Liver (tissue), 9 donors: ENCODE data around the gene TMF1. TPM values are rescaled to one million over a fixed set of nuclear protein-coding genes. Genes with fewer than 3 reads are reported as not detected.

Experiments used
- DNase-seq: peaks from one replicate; pipeline ENCODE4 v3.0.0-alpha.2; 2017; ENCODE audit warnings: low spot score
- H3K27ac ChIP-seq, 2 donors: one replicate each; pipeline ENCODE4 v1.7.0; 2013; ENCODE audit warnings: inconsistent platforms in 2 of 2, low read length in 2 of 2, control low read depth in 1 of 2, low read depth in 1 of 2, mild to moderate bottlenecking in 1 of 2
- H3K27me3 ChIP-seq, 4 donors: one replicate each; pipeline versions ENCODE4 v1.6.1 to v1.7.0; 2013; ENCODE audit warnings: low read length in 3 of 4, inconsistent platforms in 1 of 4, mild to moderate bottlenecking in 1 of 4, moderate library complexity in 1 of 4; ENCODE audit not compliant: control insufficient read depth in 4 of 4, insufficient read depth in 4 of 4
- H3K36me3 ChIP-seq, 4 donors: one replicate each; pipeline versions ENCODE4 v1.6.1 to v1.7.0; 2013; ENCODE audit warnings: low read length in 3 of 4, mild to moderate bottlenecking in 3 of 4, low read depth in 1 of 4, moderate library complexity in 1 of 4; ENCODE audit not compliant: control insufficient read depth in 4 of 4, insufficient read depth in 3 of 4
- H3K4me1 ChIP-seq, 4 donors: one replicate each; pipeline versions ENCODE4 v1.6.1 to v1.7.0; 2013; ENCODE audit warnings: low read length in 3 of 4, mild to moderate bottlenecking in 3 of 4, moderate library complexity in 1 of 4; ENCODE audit not compliant: control insufficient read depth in 4 of 4, insufficient read depth in 4 of 4
- H3K4me3 ChIP-seq, 3 donors: one replicate each; pipeline versions ENCODE4 v1.6.1 to v1.7.0; 2013; ENCODE audit warnings: low read length in 3 of 3, control low read depth in 1 of 3, low read depth in 1 of 3, mild to moderate bottlenecking in 1 of 3
- H3K9ac ChIP-seq, 2 donors: one replicate each; pipeline ENCODE4 v1.7.0; 2013; ENCODE audit warnings: low read length in 2 of 2, mild to moderate bottlenecking in 2 of 2, moderate library complexity in 2 of 2, control low read depth in 1 of 2, low read depth in 1 of 2
- H3K9me3 ChIP-seq, 4 donors: one replicate each; pipeline versions ENCODE4 v1.6.1 to v1.7.0; 2013; ENCODE audit warnings: low read length in 3 of 4; ENCODE audit not compliant: control insufficient read depth in 4 of 4
- ATF3 ChIP-seq: IDR thresholded peaks from 2 replicates; pipeline ENCODE4 v1.6.1; 2016; ENCODE audit warnings: antibody characterized with exemption
- CTCF ChIP-seq: fragments of 150-350 bp; IDR thresholded peaks from 2 replicates; pipeline ENCODE4 v1.5.1; 2017; ENCODE audit warnings: improper control_type of control experiment, low read depth, low read length; ENCODE audit not compliant: missing input control
- EGR1 ChIP-seq, 2 donors: IDR thresholded peaks; 2 replicates each; pipeline ENCODE4 v1.6.1; 2016 to 2018; ENCODE audit warnings: antibody characterized with exemption in 2 of 2, low read depth in 2 of 2
- FOXA1 ChIP-seq: IDR thresholded peaks from 2 replicates; pipeline ENCODE4 v1.6.1; 2016; ENCODE audit warnings: antibody characterized with exemption
- FOXA2 ChIP-seq: IDR thresholded peaks from 2 replicates; pipeline ENCODE4 v1.6.1; 2016; ENCODE audit warnings: antibody characterized with exemption
- GABPA ChIP-seq, 2 donors: IDR thresholded peaks in 1 of 2; conservative IDR thresholded peaks in 1 of 2; 2 replicates each; pipeline ENCODE4 v1.6.1; 2016; ENCODE audit warnings: antibody characterized with exemption in 2 of 2, mild to moderate bottlenecking in 1 of 2, moderate library complexity in 1 of 2
- HNF4A ChIP-seq, 2 donors: conservative IDR thresholded peaks; 2 replicates each; pipeline ENCODE4 v1.6.1; 2016; ENCODE audit warnings: antibody characterized with exemption in 2 of 2, mild to moderate bottlenecking in 2 of 2
- HNF4G ChIP-seq: IDR thresholded peaks from 2 replicates; pipeline ENCODE4 v1.6.1; 2016; ENCODE audit warnings: antibody characterized with exemption
- JUND ChIP-seq, 2 donors: IDR thresholded peaks; 2 replicates each; pipeline ENCODE4 v1.6.1; 2016; ENCODE audit warnings: antibody characterized with exemption in 2 of 2
- MAX ChIP-seq: IDR thresholded peaks from 2 replicates; pipeline ENCODE4 v1.6.1; 2016; ENCODE audit warnings: antibody characterized with exemption
- NR2F2 ChIP-seq: IDR thresholded peaks from 2 replicates; pipeline ENCODE4 v1.6.1; 2016; ENCODE audit warnings: antibody characterized with exemption
- RAD21 ChIP-seq, 2 donors: IDR thresholded peaks; 2 replicates each; pipeline ENCODE4 v1.6.1; 2016; ENCODE audit warnings: antibody characterized with exemption in 2 of 2, mild to moderate bottlenecking in 2 of 2
- REST ChIP-seq: IDR thresholded peaks from 2 replicates; pipeline ENCODE4 v1.6.1; 2016; ENCODE audit warnings: antibody characterized with exemption, mild to moderate bottlenecking
- RXRA ChIP-seq, 2 donors: IDR thresholded peaks; 2 replicates each; pipeline ENCODE4 v1.6.1; 2017 to 2018; ENCODE audit warnings: antibody characterized with exemption in 2 of 2, mild to moderate bottlenecking in 1 of 2
- SP1 ChIP-seq: IDR thresholded peaks from 2 replicates; pipeline ENCODE4 v1.6.1; 2018; ENCODE audit warnings: antibody characterized with exemption, mild to moderate bottlenecking
- TAF1 ChIP-seq: conservative IDR thresholded peaks from 2 replicates; pipeline ENCODE4 v1.6.1; 2016; ENCODE audit warnings: antibody characterized with exemption, mild to moderate bottlenecking
- YY1 ChIP-seq: IDR thresholded peaks from 2 replicates; pipeline ENCODE4 v1.6.1; 2016; ENCODE audit warnings: antibody characterized with exemption, mild to moderate bottlenecking
- ZBTB33 ChIP-seq: IDR thresholded peaks from 2 replicates; pipeline ENCODE4 v1.6.1; 2016; ENCODE audit warnings: antibody characterized with exemption
- WGBS: extraction: QIAGEN DNeasy Blood & Tissue Kit; methylation state at CpG from one replicate; pipeline ENCODE4 v1.1.7; 2013; 5-methylcytosine and 5-hydroxymethylcytosine counted together
- polyA plus RNA-seq, 2 donors: library from polyadenylated mRNA; stranded (reverse) in 1 of 2; unstranded in 1 of 2; fragments of 200-250 nt in 1 of 2; fragments of >200 nt in 1 of 2; fragmentation: Nextera tagmentation in 1 of 2; extraction: Ambion mirVana in 1 of 2; gene quantifications; one replicate each; pipeline versions ENCODE4 v1.2.1 to v1.2.3, GENCODE V29; 2013 to 2015
- total RNA-seq, 2 donors: library from RNA; depleted of rRNA; stranded (reverse); fragments of >200 nt; gene quantifications; one replicate each; pipeline ENCODE4 v1.2.3, GENCODE V29; 2014
- donor health status: healthy.
- donor health status: healthy.
- donor health status: healthy.
- donor health status: healthy.
- donor health status: healthy.

The TMF1 gene
- total and polyA plus RNA-seq, 4 donors, result 5.5 to 19.4 (median 8.6) TPM

GRCh38 chr3:69097407-69098086 lies 45.4 kb upstream of the TMF1 start (continued):
- TF ChIP-seq GABPA (IDR thresholded peaks at IDR 0.05 in 1 of 2, conservative IDR thresholded peaks at IDR 0.05 in 1 of 2) (no peak), FOXA2 (no peak), SP1 (no peak)

GRCh38 chr3:69096299-69096698 lies 44.2 kb upstream of the TMF1 start:
- Histone ChIP-seq H3K27me3 (no peaks in the 10 kb centered on the region), H3K4me3 (no peak overlapping the region), H3K36me3 (no peaks in the 10 kb centered on the region), H3K27ac (no peak overlapping the region), H3K9ac (no peak overlapping the region), H3K4me1 (peaks cover 5 to 26% (median 22%) of the 10 kb centered on the region in 4 donors), H3K9me3 (no peaks in the 10 kb centered on the region)
- TF ChIP-seq MAX (no peak), CTCF (no peak), REST (no peak), HNF4A (conservative IDR thresholded peaks at IDR 0.05) (no peak), SP1 (no peak), RXRA (IDR thresholded peaks at IDR 0.05) (no peak), ZBTB33 (no peak), HNF4G (no peak), FOXA2 (no peak), ATF3 (no peak), YY1 (no peak), GABPA (IDR thresholded peaks at IDR 0.05 in 1 of 2, conservative IDR thresholded peaks at IDR 0.05 in 1 of 2) (no peak), TAF1 (no peak), EGR1 (IDR thresholded peaks at IDR 0.05; ENCODE audit: low read depth in 2 of 2) (no peak), FOXA1 (no peak), RAD21 (IDR thresholded peaks at IDR 0.05) (no peak), JUND (IDR thresholded peaks at IDR 0.05) (no peak), NR2F2 (no peak)
- 95% methylated on average over 4 of the region's 5 CpGs for WGBS
- DNase-seq, result no peak
